ENCODE results near the gene ZBTB37. TPM values are rescaled to one million over a fixed set of nuclear protein-coding genes. Genes with fewer than 3 reads are reported as not detected.

ZBTB37 gene
- total and polyA plus RNA-seq, 9 donors = 2.6 to 10.9 (median 4.6) TPM

DNA sequence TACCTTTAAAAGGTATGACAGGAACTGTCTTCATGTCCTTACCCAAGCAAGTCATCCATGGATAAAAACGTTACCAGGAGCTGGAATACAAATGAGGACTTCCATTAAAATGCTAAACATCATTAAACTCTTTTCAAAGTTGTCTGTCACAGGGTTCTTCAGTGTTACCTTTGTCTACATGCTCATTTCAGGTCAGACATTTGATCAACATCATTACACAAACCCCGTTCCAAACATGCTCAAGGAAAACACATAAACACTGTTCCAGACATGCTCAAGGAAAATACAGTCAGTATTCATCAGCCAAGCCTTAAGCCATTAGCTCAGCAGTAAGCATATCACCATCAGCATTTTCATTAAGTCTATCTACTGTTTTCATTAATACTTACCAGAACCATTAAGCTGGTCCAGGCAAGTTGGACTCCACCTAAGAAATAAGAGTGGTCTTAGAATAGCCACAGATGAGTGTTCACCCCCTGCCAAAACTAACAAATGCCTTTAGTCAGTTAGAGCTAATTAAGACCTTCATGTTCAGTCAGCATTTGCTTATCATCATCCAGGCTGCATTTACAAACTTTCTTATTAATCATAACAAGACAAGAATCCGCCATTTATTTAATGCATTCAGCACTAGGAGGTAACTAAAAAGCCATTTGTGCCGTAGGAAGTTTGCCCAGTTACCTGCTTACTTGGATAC is 2.6 kb upstream of the ZBTB37 start:
- Histone ChIP-seq H3K4me1 (ENCODE audit: control insufficient read depth, insufficient read depth, low read length) (peaks cover 15% of the 10 kb centered on the region), H3K27ac (ENCODE audit: low read length) (no peak overlapping the region), H3K4me3 (ENCODE audit: low read length) (peak overlapping the region; percentile 8), H3K36me3 (ENCODE audit: control insufficient read depth, insufficient read depth, low read length) (peaks cover 50% of the 10 kb centered on the region), H3K27me3 (ENCODE audit: control insufficient read depth, insufficient read depth, low read length) (no peaks in the 10 kb centered on the region), H3K9me3 (replicated peaks; ENCODE audit: control insufficient read depth, low read depth, low read length) (no peaks in the 10 kb centered on the region)
- 29% methylated on average over 2 of the region's 4 CpGs for WGBS (ENCODE audit: insufficient coverage)
- no peak for DNase-seq

DNA sequence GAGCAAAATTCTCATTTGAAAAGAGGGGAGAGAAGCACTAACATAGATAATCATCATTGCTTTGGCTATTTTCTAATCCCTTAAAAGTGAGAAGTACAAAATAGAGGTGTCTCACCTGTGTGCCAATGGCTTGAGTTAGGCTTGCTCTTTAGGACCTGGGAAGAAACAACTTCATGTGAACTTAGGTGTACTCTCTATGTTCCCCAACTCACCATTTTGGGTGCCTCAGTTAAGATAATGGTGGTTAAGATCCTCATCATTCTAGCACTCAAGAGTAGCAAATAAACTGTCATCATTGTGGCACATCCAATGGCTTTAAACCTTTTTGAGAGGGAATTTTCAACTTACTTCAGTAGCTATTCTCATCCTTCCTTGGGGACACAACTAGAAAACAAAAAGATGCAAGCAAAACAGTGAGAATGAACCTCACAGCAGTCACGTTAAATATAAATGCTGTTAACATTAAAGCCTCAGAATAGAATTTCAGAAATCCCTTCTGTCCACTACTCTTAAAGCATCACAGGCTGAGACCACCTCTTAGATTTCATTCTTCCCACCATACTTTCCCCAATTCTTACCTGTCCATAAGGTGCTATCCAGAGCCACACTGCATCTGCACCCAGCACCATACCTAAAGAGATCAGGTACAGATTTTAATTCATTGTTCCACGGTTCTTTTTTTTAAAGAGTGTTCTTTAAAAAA is 1.6 kb upstream of the ZBTB37 start:
- Histone ChIP-seq H3K4me3 (ENCODE audit: low read length) (peak overlapping the region; percentile 84), H3K4me1 (ENCODE audit: control insufficient read depth, insufficient read depth, low read length) (peaks cover 15% of the 10 kb centered on the region), H3K27ac (ENCODE audit: low read length) (peak overlapping the region; percentile 91), H3K36me3 (ENCODE audit: control insufficient read depth, insufficient read depth, low read length) (peaks cover 55% of the 10 kb centered on the region), H3K9me3 (replicated peaks; ENCODE audit: control insufficient read depth, low read depth, low read length) (no peaks in the 10 kb centered on the region), H3K27me3 (ENCODE audit: control insufficient read depth, insufficient read depth, low read length) (no peaks in the 10 kb centered on the region)
- WGBS (ENCODE audit: insufficient coverage) = 10% methylated on average over 1 of the region's 2 CpGs
- DNase-seq = no peak

DNA sequence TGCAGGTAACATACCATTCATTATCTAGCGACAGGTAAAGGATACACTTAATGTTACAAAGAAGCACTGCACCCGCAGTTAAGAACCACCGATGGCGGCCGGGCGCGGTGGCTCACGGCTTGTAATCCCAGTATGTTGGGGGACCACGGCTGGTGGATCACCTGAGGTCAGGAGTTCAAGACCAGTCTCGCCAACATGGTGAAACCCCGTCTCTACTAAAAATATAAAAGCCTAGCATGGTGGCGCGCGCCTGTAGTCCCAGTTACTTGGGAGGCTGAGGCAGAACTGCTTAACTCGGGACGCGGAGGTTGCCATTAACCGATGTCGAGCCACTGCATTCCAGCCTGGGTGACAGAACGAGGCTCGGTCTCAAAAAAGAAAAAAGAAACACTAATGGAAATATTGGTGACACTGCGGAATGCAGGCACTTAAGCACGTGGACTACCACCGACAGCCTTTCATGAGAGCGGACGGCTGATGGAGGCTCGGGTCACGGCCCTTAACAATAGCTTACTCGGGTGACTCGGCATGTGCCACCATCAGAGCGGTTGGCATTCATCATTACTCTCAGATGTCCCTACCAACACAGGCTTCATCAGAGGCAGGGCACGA is 933 bp upstream of the ZBTB37 start:
- peak overlapping the region; percentile 84 for H3K4me3 ChIP-seq (ENCODE audit: low read length)
- H3K27me3 ChIP-seq (ENCODE audit: control insufficient read depth, insufficient read depth, low read length) = no peaks in the 10 kb centered on the region
- H3K36me3 ChIP-seq (ENCODE audit: control insufficient read depth, insufficient read depth, low read length) = peaks cover 51% of the 10 kb centered on the region
- DNase-seq = no peak
- peaks cover 15% of the 10 kb centered on the region for H3K4me1 ChIP-seq (ENCODE audit: control insufficient read depth, insufficient read depth, low read length)
- peak overlapping the region; percentile 91 for H3K27ac ChIP-seq (ENCODE audit: low read length)
- no peaks in the 10 kb centered on the region for H3K9me3 ChIP-seq (replicated peaks; ENCODE audit: control insufficient read depth, low read depth, low read length)
- WGBS (ENCODE audit: insufficient coverage) = under 1% methylated on average over 28 of the region's 32 CpGs

DNA sequence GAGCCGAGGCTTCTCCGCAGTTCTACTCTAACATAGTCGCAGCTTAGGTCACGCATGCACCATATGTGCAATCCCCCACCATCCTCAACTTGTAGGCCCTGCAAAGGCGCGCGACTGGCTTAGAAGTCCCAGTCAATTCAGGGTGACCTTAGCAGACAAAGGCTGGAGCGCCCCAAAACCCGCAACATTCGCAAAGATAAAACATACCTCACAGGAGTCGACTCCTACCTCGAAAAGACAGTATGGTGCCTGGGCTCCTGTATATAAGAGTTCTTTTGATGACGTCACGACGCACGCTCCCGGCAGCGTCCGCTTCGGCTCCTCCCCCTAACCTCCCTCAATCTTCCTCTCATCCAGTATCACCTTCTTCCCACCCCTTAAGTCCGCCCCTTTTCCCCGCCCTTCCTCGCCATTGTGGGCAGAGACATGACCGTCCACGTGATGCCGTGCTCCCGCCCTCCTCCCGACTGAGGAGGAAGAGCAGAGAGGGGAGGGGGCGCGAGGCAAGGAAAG is 371 bp upstream of the ZBTB37 start, which contains the start of gene GAS5:
GAS5 (minus strand) TSS at position 237 of the 513 bp plus-strand sequence.
- 0% methylated on average over 14 of the region's 30 CpGs for WGBS (ENCODE audit: insufficient coverage)
- Histone ChIP-seq H3K9me3 (replicated peaks; ENCODE audit: control insufficient read depth, low read depth, low read length) (no peaks in the 10 kb centered on the region), H3K4me1 (ENCODE audit: control insufficient read depth, insufficient read depth, low read length) (peaks cover 15% of the 10 kb centered on the region), H3K4me3 (ENCODE audit: low read length) (peak within 1 kb of the TSS; percentile 84), H3K27me3 (ENCODE audit: control insufficient read depth, insufficient read depth, low read length) (no peaks in the 10 kb centered on the region), H3K27ac (ENCODE audit: low read length) (peak within 1 kb of the TSS; percentile 97), H3K36me3 (ENCODE audit: control insufficient read depth, insufficient read depth, low read length) (peaks cover 45% of the 10 kb centered on the region)
- peak; percentile 100 for DNase-seq

GRCh38 chr1:173869021-173869359 is 810 bp downstream of the ZBTB37 start:
- Histone ChIP-seq H3K9me3 (replicated peaks; ENCODE audit: control insufficient read depth, low read depth, low read length) (no peaks in the 10 kb centered on the region), H3K27ac (ENCODE audit: low read length) (peak overlapping the region; percentile 97), H3K4me3 (ENCODE audit: low read length) (peak overlapping the region; percentile 84), H3K4me1 (ENCODE audit: control insufficient read depth, insufficient read depth, low read length) (peaks cover 15% of the 10 kb centered on the region), H3K36me3 (ENCODE audit: control insufficient read depth, insufficient read depth, low read length) (peaks cover 38% of the 10 kb centered on the region), H3K27me3 (ENCODE audit: control insufficient read depth, insufficient read depth, low read length) (no peaks in the 10 kb centered on the region)
- no peak for DNase-seq
- no CpG with 5 or more reads among the region's 5 CpGs for WGBS (ENCODE audit: insufficient coverage)

DNA sequence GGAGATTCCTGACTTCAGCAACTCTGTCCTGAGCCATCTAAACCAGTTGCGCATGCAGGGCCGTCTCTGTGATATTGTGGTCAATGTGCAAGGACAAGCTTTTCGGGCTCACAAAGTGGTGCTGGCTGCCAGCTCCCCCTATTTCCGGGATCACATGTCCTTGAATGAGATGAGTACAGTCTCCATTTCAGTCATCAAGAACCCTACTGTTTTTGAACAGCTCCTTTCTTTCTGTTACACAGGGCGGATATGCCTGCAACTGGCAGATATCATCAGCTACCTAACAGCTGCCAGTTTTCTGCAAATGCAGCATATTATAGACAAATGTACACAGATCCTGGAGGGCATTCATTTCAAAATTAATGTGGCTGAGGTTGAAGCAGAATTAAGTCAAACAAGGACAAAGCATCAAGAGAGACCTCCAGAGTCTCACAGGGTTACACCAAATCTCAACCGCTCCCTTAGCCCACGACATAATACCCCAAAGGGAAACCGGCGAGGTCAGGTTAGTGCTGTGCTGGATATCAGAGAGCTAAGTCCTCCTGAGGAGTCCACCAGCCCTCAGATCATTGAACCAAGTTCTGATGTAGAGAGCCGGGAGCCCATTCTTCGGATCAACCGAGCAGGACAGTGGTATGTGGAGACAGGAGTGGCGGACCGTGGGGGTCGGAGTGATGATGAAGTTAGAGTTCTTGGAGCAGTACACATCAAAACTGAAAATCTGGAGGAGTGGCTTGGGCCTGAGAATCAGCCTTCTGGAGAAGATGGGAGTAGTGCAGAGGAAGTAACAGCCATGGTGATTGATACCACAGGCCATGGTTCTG is 2.3 kb downstream of the ZBTB37 start:
- Histone ChIP-seq H3K9me3 (replicated peaks; ENCODE audit: control insufficient read depth, low read depth, low read length) (no peaks in the 10 kb centered on the region), H3K4me1 (ENCODE audit: control insufficient read depth, insufficient read depth, low read length) (peaks cover 15% of the 10 kb centered on the region), H3K27ac (ENCODE audit: low read length) (no peak overlapping the region), H3K4me3 (ENCODE audit: low read length) (no peak overlapping the region), H3K36me3 (ENCODE audit: control insufficient read depth, insufficient read depth, low read length) (peaks cover 34% of the 10 kb centered on the region), H3K27me3 (ENCODE audit: control insufficient read depth, insufficient read depth, low read length) (no peaks in the 10 kb centered on the region)
- 93% methylated on average over 12 of the region's 15 CpGs for WGBS (ENCODE audit: insufficient coverage)
- no peak for DNase-seq

DNA sequence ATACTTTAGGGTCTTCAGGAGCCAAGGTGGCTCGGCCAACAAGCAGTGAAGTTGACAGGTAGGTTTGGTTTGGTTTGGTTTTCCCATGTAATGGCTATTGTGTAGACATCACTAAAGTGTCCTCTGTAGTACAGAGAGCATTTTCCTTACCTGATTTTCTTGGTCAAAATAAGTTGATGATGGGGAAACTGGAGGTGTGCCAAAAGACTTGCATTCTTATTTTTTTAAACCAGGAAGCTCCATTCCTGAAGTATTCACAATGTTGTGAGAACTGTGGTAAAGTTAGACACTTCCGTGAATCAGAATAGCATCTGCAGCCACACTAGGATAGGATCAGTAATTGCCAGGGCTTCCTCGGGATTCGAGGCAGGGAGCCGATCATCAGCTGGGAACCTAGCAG is 2.9 kb downstream of the ZBTB37 start:
- 90% methylated on average over 5 of the region's 5 CpGs for WGBS (ENCODE audit: insufficient coverage)
- H3K4me1 ChIP-seq (ENCODE audit: control insufficient read depth, insufficient read depth, low read length) = peaks cover 10% of the 10 kb centered on the region
- no peaks in the 10 kb centered on the region for H3K27me3 ChIP-seq (ENCODE audit: control insufficient read depth, insufficient read depth, low read length)
- no peak for DNase-seq
- H3K9me3 ChIP-seq (replicated peaks; ENCODE audit: control insufficient read depth, low read depth, low read length) = no peaks in the 10 kb centered on the region
- no peak overlapping the region for H3K27ac ChIP-seq (ENCODE audit: low read length)
- no peak overlapping the region for H3K4me3 ChIP-seq (ENCODE audit: low read length)
- peaks cover 32% of the 10 kb centered on the region for H3K36me3 ChIP-seq (ENCODE audit: control insufficient read depth, insufficient read depth, low read length)

DNA sequence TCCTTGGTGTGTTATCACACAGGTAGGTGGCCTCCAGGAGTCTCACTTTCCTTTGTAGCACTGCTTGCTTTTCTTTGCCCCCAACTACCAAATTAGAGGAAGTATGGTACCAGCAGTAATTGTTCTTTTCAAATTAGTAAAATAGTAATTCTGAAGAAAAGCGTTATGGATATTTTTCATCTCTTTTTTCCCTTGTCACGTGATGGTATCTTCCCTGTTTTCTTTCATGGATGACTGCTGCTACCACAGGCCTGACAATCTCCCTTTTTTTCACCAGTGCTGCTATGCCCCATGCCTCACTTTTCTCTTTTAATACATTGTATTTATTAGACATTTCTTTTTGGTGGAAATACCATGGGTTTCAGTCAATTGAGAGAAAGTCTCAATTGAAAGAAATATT is 3.3 kb downstream of the ZBTB37 start:
- Histone ChIP-seq H3K4me3 (ENCODE audit: low read length) (no peak overlapping the region), H3K27ac (ENCODE audit: low read length) (no peak overlapping the region), H3K36me3 (ENCODE audit: control insufficient read depth, insufficient read depth, low read length) (peaks cover 32% of the 10 kb centered on the region), H3K27me3 (ENCODE audit: control insufficient read depth, insufficient read depth, low read length) (no peaks in the 10 kb centered on the region), H3K4me1 (ENCODE audit: control insufficient read depth, insufficient read depth, low read length) (peaks cover 10% of the 10 kb centered on the region), H3K9me3 (replicated peaks; ENCODE audit: control insufficient read depth, low read depth, low read length) (no peaks in the 10 kb centered on the region)
- WGBS (ENCODE audit: insufficient coverage) = no CpG with 5 or more reads among the region's 2 CpGs
- no peak for DNase-seq

DNA sequence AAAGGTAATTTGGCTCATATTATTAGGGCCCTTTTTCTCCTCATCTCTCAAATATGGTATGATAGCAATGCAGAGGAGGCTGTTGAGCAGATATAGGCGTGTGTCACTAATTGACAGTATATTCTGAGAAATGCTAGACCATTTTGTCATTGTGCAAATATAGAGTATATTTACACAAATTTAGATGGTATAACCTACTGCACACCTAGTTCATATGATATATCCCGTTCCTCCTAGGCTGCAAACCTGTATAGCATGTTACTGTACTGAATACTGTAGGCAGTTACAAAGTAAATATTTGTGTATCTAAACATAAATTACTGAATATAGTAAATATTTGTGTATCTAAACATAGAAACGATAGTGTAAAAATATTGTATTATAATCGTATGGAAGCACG is 8.6 kb downstream of the ZBTB37 start:
- Histone ChIP-seq H3K4me3 (ENCODE audit: low read length) (no peak overlapping the region), H3K27ac (ENCODE audit: low read length) (no peak overlapping the region), H3K9me3 (replicated peaks; ENCODE audit: control insufficient read depth, low read depth, low read length) (no peaks in the 10 kb centered on the region), H3K27me3 (ENCODE audit: control insufficient read depth, insufficient read depth, low read length) (no peaks in the 10 kb centered on the region), H3K36me3 (ENCODE audit: control insufficient read depth, insufficient read depth, low read length) (peaks cover 22% of the 10 kb centered on the region), H3K4me1 (ENCODE audit: control insufficient read depth, insufficient read depth, low read length) (no peaks in the 10 kb centered on the region)
- WGBS (ENCODE audit: insufficient coverage) = no CpG with 5 or more reads among the region's 5 CpGs
- DNase-seq = no peak

GRCh38 chr1:173878251-173878650 is 10.1 kb downstream of the ZBTB37 start:
- Histone ChIP-seq H3K4me3 (ENCODE audit: low read length) (no peak overlapping the region), H3K36me3 (ENCODE audit: control insufficient read depth, insufficient read depth, low read length) (peaks cover 20% of the 10 kb centered on the region), H3K27ac (ENCODE audit: low read length) (no peak overlapping the region), H3K27me3 (ENCODE audit: control insufficient read depth, insufficient read depth, low read length) (no peaks in the 10 kb centered on the region), H3K9me3 (replicated peaks; ENCODE audit: control insufficient read depth, low read depth, low read length) (no peaks in the 10 kb centered on the region), H3K4me1 (ENCODE audit: control insufficient read depth, insufficient read depth, low read length) (no peaks in the 10 kb centered on the region)
- DNase-seq = no peak
